ENCODE measurements around the gene SH3RF3. TPM values are rescaled to one million over a fixed set of nuclear protein-coding genes. Genes with fewer than 3 reads are reported as not detected.

Gene SH3RF3
- total RNA-seq, 2 donors from 2014 or later, result 1.4 to 17.0 TPM

DNA sequence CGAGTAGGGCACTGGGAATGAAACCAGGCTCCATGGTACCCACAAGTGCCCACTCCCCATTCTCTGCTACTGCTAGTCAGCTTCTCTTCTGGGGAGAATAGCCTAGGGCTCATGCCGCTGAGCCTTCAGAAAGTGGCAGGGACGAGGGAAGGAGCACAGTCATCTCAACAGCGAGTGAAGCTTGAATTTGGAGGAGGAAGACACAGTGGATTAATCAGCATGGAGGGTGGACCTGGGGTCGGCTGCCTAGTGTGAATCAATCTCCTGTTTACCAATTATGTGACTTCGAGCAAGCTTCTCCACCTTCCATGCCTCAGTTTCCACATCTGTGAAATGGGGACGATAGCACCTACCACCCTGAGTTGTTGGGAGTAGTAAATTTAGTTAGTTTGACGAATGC lies 327.8 kb downstream of the SH3RF3 start:
- 94% methylated on average over 8 of the region's 8 CpGs for WGBS
- no peak overlapping the region for H3K4me3 ChIP-seq
- TF ChIP-seq, protein P1, sequence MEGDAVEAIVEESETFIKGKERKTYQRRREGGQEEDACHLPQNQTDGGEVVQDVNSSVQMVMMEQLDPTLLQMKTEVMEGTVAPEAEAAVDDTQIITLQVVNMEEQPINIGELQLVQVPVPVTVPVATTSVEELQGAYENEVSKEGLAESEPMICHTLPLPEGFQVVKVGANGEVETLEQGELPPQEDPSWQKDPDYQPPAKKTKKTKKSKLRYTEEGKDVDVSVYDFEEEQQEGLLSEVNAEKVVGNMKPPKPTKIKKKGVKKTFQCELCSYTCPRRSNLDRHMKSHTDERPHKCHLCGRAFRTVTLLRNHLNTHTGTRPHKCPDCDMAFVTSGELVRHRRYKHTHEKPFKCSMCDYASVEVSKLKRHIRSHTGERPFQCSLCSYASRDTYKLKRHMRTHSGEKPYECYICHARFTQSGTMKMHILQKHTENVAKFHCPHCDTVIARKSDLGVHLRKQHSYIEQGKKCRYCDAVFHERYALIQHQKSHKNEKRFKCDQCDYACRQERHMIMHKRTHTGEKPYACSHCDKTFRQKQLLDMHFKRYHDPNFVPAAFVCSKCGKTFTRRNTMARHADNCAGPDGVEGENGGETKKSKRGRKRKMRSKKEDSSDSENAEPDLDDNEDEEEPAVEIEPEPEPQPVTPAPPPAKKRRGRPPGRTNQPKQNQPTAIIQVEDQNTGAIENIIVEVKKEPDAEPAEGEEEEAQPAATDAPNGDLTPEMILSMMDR (IDR thresholded peaks at IDR 0.05), result no peak
- no peak for TF ChIP-seq POLR2A (IDR thresholded peaks at IDR 0.05)
- no peak for DNase-seq (ENCODE audit: low spot score)
- intact Hi-C loops (cut with DNase I), result no loop called here
- no peaks in the 10 kb centered on the region for H3K9me3 ChIP-seq
- H3K27me3 ChIP-seq (replicated peaks; ENCODE audit: insufficient read depth), result no peaks in the 10 kb centered on the region
- H3K4me1 ChIP-seq (replicated peaks), result no peaks in the 10 kb centered on the region
- no peaks in the 10 kb centered on the region for H3K36me3 ChIP-seq
- H3K27ac ChIP-seq, result no peak overlapping the region

DNA sequence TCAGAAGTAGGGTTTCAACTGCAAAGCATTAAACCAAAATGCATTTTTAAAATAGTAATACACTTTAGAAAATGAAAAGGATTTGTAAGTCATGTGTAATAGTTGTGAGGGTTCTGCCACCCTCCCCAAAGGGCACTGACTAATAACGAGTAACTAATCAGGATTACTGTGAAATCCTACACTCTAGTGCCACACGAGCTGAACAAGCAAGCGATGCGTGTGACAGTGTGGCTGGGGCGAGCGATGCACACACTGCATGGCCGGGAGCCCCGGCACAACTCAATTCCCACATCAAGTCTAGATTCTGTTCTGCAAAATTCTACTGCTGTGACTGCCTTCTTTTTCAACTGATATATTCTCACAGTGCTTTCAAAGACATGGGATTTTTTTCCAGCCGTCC lies 328.4 kb downstream of the SH3RF3 start:
- TF ChIP-seq POLR2AphosphoS5 (IDR thresholded peaks at IDR 0.05), result no peak
- TF ChIP-seq, protein P1 (IDR thresholded peaks at IDR 0.05), result no peak
- no peak for TF ChIP-seq POLR2A (IDR thresholded peaks at IDR 0.05)
- 72% methylated on average over 9 of the region's 9 CpGs for WGBS

DNA sequence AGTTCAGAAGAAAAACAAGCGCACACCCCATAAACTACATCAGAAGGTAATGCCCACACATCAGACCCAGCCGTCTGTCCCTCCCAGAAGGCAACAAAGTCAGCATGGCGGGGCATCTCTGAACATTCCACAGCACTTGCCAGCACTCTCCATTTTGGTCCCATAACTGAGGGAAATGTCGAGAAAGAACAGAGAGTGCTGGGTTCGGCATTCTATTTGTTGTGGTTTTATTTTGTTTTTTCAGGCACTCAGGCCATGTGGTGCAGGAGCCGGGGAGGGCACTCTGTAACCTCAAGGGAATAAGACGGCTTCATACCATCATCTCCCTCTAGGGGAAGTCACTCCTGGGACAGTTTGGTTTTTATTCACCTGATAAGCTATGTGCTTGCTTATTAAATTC lies 328.8 kb downstream of the SH3RF3 start:
- Histone ChIP-seq H3K27me3 (replicated peaks; ENCODE audit: insufficient read depth) (no peaks in the 10 kb centered on the region), H3K4me3 (no peak overlapping the region), H3K4me1 (replicated peaks) (no peaks in the 10 kb centered on the region), H3K36me3 (no peaks in the 10 kb centered on the region), H3K9me3 (no peaks in the 10 kb centered on the region), H3K27ac (no peak overlapping the region)
- intact Hi-C loops (cut with DNase I), result no loop called here
- TF ChIP-seq, protein P1 (IDR thresholded peaks at IDR 0.05), result no peak
- TF ChIP-seq POLR2AphosphoS5 (IDR thresholded peaks at IDR 0.05), result no peak
- no peak for DNase-seq (ENCODE audit: low spot score)
- WGBS, result 50% methylated on average over 7 of the region's 7 CpGs

More for the DNA sequence above, 328.4 kb downstream of the SH3RF3 start:
- Histone ChIP-seq H3K4me3 (no peak overlapping the region), H3K27me3 (replicated peaks; ENCODE audit: insufficient read depth) (no peaks in the 10 kb centered on the region), H3K27ac (no peak overlapping the region), H3K4me1 (replicated peaks) (no peaks in the 10 kb centered on the region), H3K36me3 (no peaks in the 10 kb centered on the region), H3K9me3 (no peaks in the 10 kb centered on the region)
- intact Hi-C loops (cut with DNase I), result no loop called here
- no peak for DNase-seq (ENCODE audit: low spot score)

DNA sequence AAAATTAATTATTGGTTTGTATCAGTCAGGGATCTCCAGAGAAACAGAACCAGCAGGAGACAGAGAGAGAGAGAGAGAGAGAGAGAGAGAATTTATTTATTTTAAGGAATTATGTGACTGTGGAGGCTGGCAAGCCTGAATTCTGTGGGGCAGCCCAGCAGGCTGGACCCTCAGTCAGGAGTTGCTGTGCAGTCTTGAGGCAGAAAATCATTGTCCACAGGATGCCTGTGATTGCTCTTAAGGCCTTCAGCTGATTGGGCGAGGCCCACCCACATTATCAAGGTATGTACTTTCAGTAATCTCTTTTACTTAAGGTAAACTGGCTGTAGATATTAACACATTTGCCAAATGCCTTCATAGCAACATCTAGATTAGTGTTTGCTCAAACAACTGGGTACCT lies 329.5 kb downstream of the SH3RF3 start:
- Histone ChIP-seq H3K27me3 (replicated peaks; ENCODE audit: insufficient read depth) (no peaks in the 10 kb centered on the region), H3K36me3 (no peaks in the 10 kb centered on the region), H3K9me3 (no peaks in the 10 kb centered on the region), H3K27ac (no peak overlapping the region), H3K4me1 (replicated peaks) (no peaks in the 10 kb centered on the region), H3K4me3 (no peak overlapping the region)
- WGBS, result 95% methylated on average over 1 of the region's 1 CpG
- intact Hi-C loops (cut with DNase I), result no loop called here
- TF ChIP-seq POLR2AphosphoS5 (IDR thresholded peaks at IDR 0.05) (no peak), POLR2A (IDR thresholded peaks at IDR 0.05) (no peak)
- TF ChIP-seq, protein P1 (IDR thresholded peaks at IDR 0.05), result no peak
- DNase-seq (ENCODE audit: low spot score), result no peak

DNA sequence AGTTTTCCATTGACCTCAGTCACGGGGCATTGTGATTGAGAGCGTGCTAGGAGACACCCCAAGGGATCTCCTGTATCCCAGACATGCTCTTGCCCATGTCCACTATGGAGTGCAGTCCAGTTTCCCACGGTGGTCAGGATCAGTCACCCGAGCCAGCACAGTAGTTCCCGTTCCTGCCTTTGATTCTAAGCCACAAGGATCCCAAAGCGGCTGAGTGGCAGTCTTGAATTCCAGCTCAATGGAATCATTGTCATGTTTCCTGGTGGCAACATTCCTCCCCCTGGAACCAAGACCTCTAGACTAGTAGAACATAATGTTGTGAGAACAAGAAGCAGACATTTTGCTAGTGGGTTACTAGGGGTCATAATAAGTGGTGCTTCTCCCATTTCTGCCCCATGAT lies 330.5 kb downstream of the SH3RF3 start:
- no peaks in the 10 kb centered on the region for H3K4me1 ChIP-seq (replicated peaks)
- TF ChIP-seq POLR2A (IDR thresholded peaks at IDR 0.05) (no peak), POLR2AphosphoS5 (IDR thresholded peaks at IDR 0.05) (no peak)
- TF ChIP-seq, protein P1 (IDR thresholded peaks at IDR 0.05), result no peak
- H3K27me3 ChIP-seq (replicated peaks; ENCODE audit: insufficient read depth), result no peaks in the 10 kb centered on the region
- DNase-seq (ENCODE audit: low spot score), result no peak
- WGBS, result 94% methylated on average over 6 of the region's 6 CpGs
- intact Hi-C loops (cut with DNase I), result no loop called here
- H3K36me3 ChIP-seq, result no peaks in the 10 kb centered on the region
- H3K27ac ChIP-seq, result no peak overlapping the region
- H3K9me3 ChIP-seq, result no peaks in the 10 kb centered on the region
- no peak overlapping the region for H3K4me3 ChIP-seq
